ENCODE results near the gene BAIAP2L1.

- no peak for TF ChIP-seq EZH2 (IDR thresholded peaks at IDR 0.05; ENCODE audit: low read depth, unreplicated experiment)
- TF ChIP-seq ZNF331 (CRISPR knock-in tag; IDR thresholded peaks at IDR 0.05; ENCODE audit: low read depth): no peak
- TF ChIP-seq EZH2phosphoT487 (IDR thresholded peaks at IDR 0.05; ENCODE audit: unreplicated experiment): no peak
- TF ChIP-seq, protein P1, sequence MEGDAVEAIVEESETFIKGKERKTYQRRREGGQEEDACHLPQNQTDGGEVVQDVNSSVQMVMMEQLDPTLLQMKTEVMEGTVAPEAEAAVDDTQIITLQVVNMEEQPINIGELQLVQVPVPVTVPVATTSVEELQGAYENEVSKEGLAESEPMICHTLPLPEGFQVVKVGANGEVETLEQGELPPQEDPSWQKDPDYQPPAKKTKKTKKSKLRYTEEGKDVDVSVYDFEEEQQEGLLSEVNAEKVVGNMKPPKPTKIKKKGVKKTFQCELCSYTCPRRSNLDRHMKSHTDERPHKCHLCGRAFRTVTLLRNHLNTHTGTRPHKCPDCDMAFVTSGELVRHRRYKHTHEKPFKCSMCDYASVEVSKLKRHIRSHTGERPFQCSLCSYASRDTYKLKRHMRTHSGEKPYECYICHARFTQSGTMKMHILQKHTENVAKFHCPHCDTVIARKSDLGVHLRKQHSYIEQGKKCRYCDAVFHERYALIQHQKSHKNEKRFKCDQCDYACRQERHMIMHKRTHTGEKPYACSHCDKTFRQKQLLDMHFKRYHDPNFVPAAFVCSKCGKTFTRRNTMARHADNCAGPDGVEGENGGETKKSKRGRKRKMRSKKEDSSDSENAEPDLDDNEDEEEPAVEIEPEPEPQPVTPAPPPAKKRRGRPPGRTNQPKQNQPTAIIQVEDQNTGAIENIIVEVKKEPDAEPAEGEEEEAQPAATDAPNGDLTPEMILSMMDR (conservative IDR thresholded peaks at IDR 0.05; ENCODE audit: low read depth in 2 of 2): no peak
- no peak for TF ChIP-seq NANOG (IDR thresholded peaks at IDR 0.05; ENCODE audit: borderline replicate concordance)
- TF ChIP-seq, protein P2, sequence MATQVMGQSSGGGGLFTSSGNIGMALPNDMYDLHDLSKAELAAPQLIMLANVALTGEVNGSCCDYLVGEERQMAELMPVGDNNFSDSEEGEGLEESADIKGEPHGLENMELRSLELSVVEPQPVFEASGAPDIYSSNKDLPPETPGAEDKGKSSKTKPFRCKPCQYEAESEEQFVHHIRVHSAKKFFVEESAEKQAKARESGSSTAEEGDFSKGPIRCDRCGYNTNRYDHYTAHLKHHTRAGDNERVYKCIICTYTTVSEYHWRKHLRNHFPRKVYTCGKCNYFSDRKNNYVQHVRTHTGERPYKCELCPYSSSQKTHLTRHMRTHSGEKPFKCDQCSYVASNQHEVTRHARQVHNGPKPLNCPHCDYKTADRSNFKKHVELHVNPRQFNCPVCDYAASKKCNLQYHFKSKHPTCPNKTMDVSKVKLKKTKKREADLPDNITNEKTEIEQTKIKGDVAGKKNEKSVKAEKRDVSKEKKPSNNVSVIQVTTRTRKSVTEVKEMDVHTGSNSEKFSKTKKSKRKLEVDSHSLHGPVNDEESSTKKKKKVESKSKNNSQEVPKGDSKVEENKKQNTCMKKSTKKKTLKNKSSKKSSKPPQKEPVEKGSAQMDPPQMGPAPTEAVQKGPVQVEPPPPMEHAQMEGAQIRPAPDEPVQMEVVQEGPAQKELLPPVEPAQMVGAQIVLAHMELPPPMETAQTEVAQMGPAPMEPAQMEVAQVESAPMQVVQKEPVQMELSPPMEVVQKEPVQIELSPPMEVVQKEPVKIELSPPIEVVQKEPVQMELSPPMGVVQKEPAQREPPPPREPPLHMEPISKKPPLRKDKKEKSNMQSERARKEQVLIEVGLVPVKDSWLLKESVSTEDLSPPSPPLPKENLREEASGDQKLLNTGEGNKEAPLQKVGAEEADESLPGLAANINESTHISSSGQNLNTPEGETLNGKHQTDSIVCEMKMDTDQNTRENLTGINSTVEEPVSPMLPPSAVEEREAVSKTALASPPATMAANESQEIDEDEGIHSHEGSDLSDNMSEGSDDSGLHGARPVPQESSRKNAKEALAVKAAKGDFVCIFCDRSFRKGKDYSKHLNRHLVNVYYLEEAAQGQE (IDR thresholded peaks at IDR 0.05; ENCODE audit: unreplicated experiment): no peak
- no peak for TF ChIP-seq POLR2AphosphoS5 (IDR thresholded peaks at IDR 0.05; ENCODE audit: low read depth)
- TF ChIP-seq, protein P3, sequence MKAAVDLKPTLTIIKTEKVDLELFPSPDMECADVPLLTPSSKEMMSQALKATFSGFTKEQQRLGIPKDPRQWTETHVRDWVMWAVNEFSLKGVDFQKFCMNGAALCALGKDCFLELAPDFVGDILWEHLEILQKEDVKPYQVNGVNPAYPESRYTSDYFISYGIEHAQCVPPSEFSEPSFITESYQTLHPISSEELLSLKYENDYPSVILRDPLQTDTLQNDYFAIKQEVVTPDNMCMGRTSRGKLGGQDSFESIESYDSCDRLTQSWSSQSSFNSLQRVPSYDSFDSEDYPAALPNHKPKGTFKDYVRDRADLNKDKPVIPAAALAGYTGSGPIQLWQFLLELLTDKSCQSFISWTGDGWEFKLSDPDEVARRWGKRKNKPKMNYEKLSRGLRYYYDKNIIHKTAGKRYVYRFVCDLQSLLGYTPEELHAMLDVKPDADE (IDR thresholded peaks at IDR 0.05): no peak
- no peak for TF ChIP-seq JUNB (IDR thresholded peaks at IDR 0.05; ENCODE audit: unreplicated experiment)
Observed at GRCh38 chr7:98285157-98286092, 115.5 kb downstream of the BAIAP2L1 start.

All from GM23338 (cell line).